A549 (cell line): ENCODE results near the gene IDH3G. TPM values are rescaled to one million over a fixed set of nuclear protein-coding genes. Genes with fewer than 3 reads are reported as not detected.
A peak's percentile ranks its signal among the peaks of the same experiment; 100 is the strongest.

Source experiments
- ATAC-seq, 2 experiments: fragments of 200-7000 bp in 1 of 2; fragments of >200 bp in 1 of 2; cut with Nextera tagmentation in 1 of 2; cut with Tn5 transposase in 1 of 2; 3 replicates each; pipeline versions ENCODE4 v1.8.0 to v1.9.1; 2018 to 2020; ENCODE audit warnings: mild to moderate bottlenecking in 1 of 2, moderate library complexity in 1 of 2
- CTCF ChIA-PET: fragments of 300-600 bp; sonication (Branson Sonifier 250); formaldehyde crosslinking; extraction: SDS; loops from one replicate; lab custom pipeline; 2021; ENCODE audit warnings: antibody characterized with exemption, inconsistent platforms; lab: Yijun Ruan, JAX
- POLR2A ChIA-PET: fragments of 350-600 bp; formaldehyde crosslinking; extraction: SDS; loops from one replicate; lab custom pipeline; 2021; ENCODE audit warnings: antibody characterized with exemption, inconsistent platforms; lab: Yijun Ruan, JAX
- DNase-seq, 2 experiments: peaks; one replicate each; pipeline versions ENCODE4 v3.0.0 to v3.0.0-alpha.2; 2011 to 2016; ENCODE audit warnings: low read depth in 1 of 2, low spot score in 1 of 2
- FAIRE-seq: peaks from 2 replicates; lab custom pipeline; 2011; peaks lifted over from hg19 to GRCh38; lab: Jason Lieb, UNC
- H3K27ac ChIP-seq, 2 experiments: fragments of >200 bp; sonication (Bioruptor Twin); formaldehyde crosslinking; 3 replicates each; pipeline ENCODE4 v1.5.1; 2016 to 2017
- H3K4me1 ChIP-seq: fragments of >200 bp; sonication (Bioruptor Twin); formaldehyde crosslinking; 3 replicates; pipeline ENCODE4 v1.6.1; 2016
- H3K4me2 ChIP-seq: fragments of >200 bp; sonication (Bioruptor Twin); formaldehyde crosslinking; 3 replicates; pipeline ENCODE4 v1.6.1; 2016
- H3K4me3 ChIP-seq: fragments of >200 bp; sonication (Bioruptor Twin); formaldehyde crosslinking; 3 replicates; pipeline ENCODE4 v1.5.1; 2016
- H3K9me3 ChIP-seq: fragments of >200 bp; sonication (Bioruptor Twin); formaldehyde crosslinking; 3 replicates; pipeline ENCODE4 v1.6.1; 2016
- ATOH8 ChIP-seq: fragments of 250-450 bp; sonication (Bioruptor Pico); IDR thresholded peaks from 2 replicates; pipeline ENCODE4 v1.5.0; 2020; ENCODE audit warnings: low read depth, mild to moderate bottlenecking, moderate library complexity
- BHLHE40 ChIP-seq: IDR thresholded peaks from 2 replicates; pipeline ENCODE4 v1.6.1; 2012; ENCODE audit warnings: low read depth, low read length, inconsistent platforms
- CBX8 ChIP-seq: fragments of 200-600 bp; sonication (generic); IDR thresholded peaks from 2 replicates; pipeline ENCODE4 v1.6.1; 2016
- CHD4 ChIP-seq: fragments of 200-600 bp; sonication (generic); IDR thresholded peaks from 2 replicates; pipeline ENCODE4 v1.6.1; 2016; ENCODE audit warnings: antibody characterized with exemption, mild to moderate bottlenecking, borderline replicate concordance
- EHMT2 ChIP-seq: fragments of 200-600 bp; sonication (generic); IDR thresholded peaks from 2 replicates; pipeline ENCODE4 v1.6.1; 2016; ENCODE audit warnings: antibody characterized with exemption, low read depth, mild to moderate bottlenecking, moderate library complexity
- ELK1 ChIP-seq: fragments of 150-350 bp; IDR thresholded peaks from 2 replicates; pipeline ENCODE4 v1.6.1; 2014; ENCODE audit warnings: low read depth, mild to moderate bottlenecking, low read length
- ESRRA ChIP-seq: fragments of 150-350 bp; IDR thresholded peaks from 2 replicates; pipeline ENCODE4 v1.6.1; 2014; ENCODE audit warnings: mild to moderate bottlenecking, low read length, borderline replicate concordance
- FOSL2 ChIP-seq, 2 experiments: fragments of 450-650 bp in 1 of 2; fragments of >200 bp in 1 of 2; sonication (Bioruptor Twin) in 1 of 2; formaldehyde crosslinking; IDR thresholded peaks; 2 replicates each; pipeline versions ENCODE4 v1.5.0 to v1.6.1; 2016 to 2020; ENCODE audit warnings: mild to moderate bottlenecking in 1 of 2, moderate library complexity in 1 of 2
- HDAC2 ChIP-seq: fragments of 200-600 bp; sonication (generic); IDR thresholded peaks from 2 replicates; pipeline ENCODE4 v1.6.1; 2016
- HEYL ChIP-seq: fragments of 250-450 bp; sonication (Bioruptor Pico); IDR thresholded peaks from 2 replicates; pipeline ENCODE4 v1.8.0; 2021; ENCODE audit warnings: mild to moderate bottlenecking, moderate library complexity
- HOXB13 ChIP-seq: fragments of 250-450 bp; sonication (Bioruptor Pico); IDR thresholded peaks from 2 replicates; pipeline ENCODE4 v1.5.0; 2020; ENCODE audit warnings: low read depth, mild to moderate bottlenecking, moderate library complexity
- KDM1A ChIP-seq: fragments of 200-600 bp; sonication (generic); IDR thresholded peaks from 2 replicates; pipeline ENCODE4 v1.6.1; 2016; ENCODE audit warnings: low read depth, mild to moderate bottlenecking
- MAZ ChIP-seq: fragments of 150-350 bp; IDR thresholded peaks from 2 replicates; pipeline ENCODE4 v1.6.1; 2014; ENCODE audit warnings: antibody characterized with exemption, low read depth, low read length, borderline replicate concordance
- NPAS2 ChIP-seq: fragments of 250-450 bp; sonication (Bioruptor Pico); IDR thresholded peaks from 2 replicates; pipeline ENCODE4 v1.8.0; 2022; ENCODE audit warnings: mild to moderate bottlenecking, moderate library complexity, borderline replicate concordance
- NR3C1 ChIP-seq: fragments of >200 bp; sonication (Bioruptor Twin); formaldehyde crosslinking; IDR thresholded peaks from 3 replicates; pipeline ENCODE4 v1.6.1; 2017
- POLR2A ChIP-seq: IDR thresholded peaks from 2 replicates; pipeline ENCODE4 v1.6.1; 2012; ENCODE audit warnings: mild to moderate bottlenecking, low read length
- RAD21 ChIP-seq, 2 experiments: fragments of >200 bp in 1 of 2; sonication (Bioruptor Twin) in 1 of 2; formaldehyde crosslinking in 1 of 2; IDR thresholded peaks in 1 of 2; conservative IDR thresholded peaks in 1 of 2; 2 replicates in 1 of 2; 3 replicates in 1 of 2; pipeline ENCODE4 v1.6.1; 2012 to 2018; ENCODE audit warnings: inconsistent platforms in 1 of 2
- RCOR1 ChIP-seq: fragments of 150-350 bp; IDR thresholded peaks from 2 replicates; pipeline ENCODE4 v1.6.1; 2014; ENCODE audit warnings: antibody characterized with exemption, low read length, low read depth
- SREBF2 ChIP-seq: fragments of 450-650 bp; IDR thresholded peaks from 2 replicates; pipeline ENCODE4 v1.6.1; 2014; ENCODE audit warnings: mild to moderate bottlenecking, moderate library complexity
- TFCP2L1 ChIP-seq: fragments of 250-450 bp; sonication (Bioruptor Pico); IDR thresholded peaks from 2 replicates; pipeline ENCODE4 v1.5.0; 2021; ENCODE audit warnings: mild to moderate bottlenecking
- TP53 ChIP-seq: fragments of 250-450 bp; sonication (Bioruptor Pico); IDR thresholded peaks from 2 replicates; pipeline ENCODE4 v1.5.0; 2021; ENCODE audit warnings: mild to moderate bottlenecking, moderate library complexity
- ZFP36 ChIP-seq: fragments of 450-650 bp; IDR thresholded peaks from 2 replicates; pipeline ENCODE4 v1.6.1; 2014; ENCODE audit warnings: borderline replicate concordance; ENCODE audit not compliant: partially characterized antibody
- ZNF302 ChIP-seq: fragments of 250-450 bp; sonication (Bioruptor Pico); IDR thresholded peaks from 2 replicates; pipeline ENCODE4 v1.9.0; 2021; ENCODE audit warnings: inconsistent platforms, mild to moderate bottlenecking, moderate library complexity
- ZSCAN20 ChIP-seq: fragments of 250-450 bp; sonication (Bioruptor Pico); IDR thresholded peaks from 2 replicates; pipeline ENCODE4 v1.8.0; 2022; ENCODE audit warnings: mild to moderate bottlenecking, moderate library complexity
- WGBS: methylation state at CpG from one replicate; pipeline ENCODE4 v1.1.6; 2017; ENCODE audit errors: missing lambda C conversion rate; 5-methylcytosine and 5-hydroxymethylcytosine counted together
- polyA plus RNA-seq, 4 experiments: library from polyadenylated mRNA; depleted of rRNA in 3 of 4; stranded (reverse); fragments of >200 nt; fragmentation: RNase III in 1 of 4; extraction: RNeasy Plus Mini Kit Qiagen cat#74134 plus additional on column Dnase treatment in 1 of 4; gene quantifications; 2 replicates in 3 of 4; 3 replicates in 1 of 4; pipeline ENCODE4 v1.2.3, GENCODE V29; 2011 to 2017
- TF ChIP-seq, protein P1 (sequence below): IDR thresholded peaks from 2 replicates; pipeline ENCODE4 v1.6.1; 2012; ENCODE audit warnings: low read depth, borderline replicate concordance
- TF ChIP-seq, protein P2 (sequence below): fragments of >200 bp; sonication (Bioruptor Twin); formaldehyde crosslinking; IDR thresholded peaks from 3 replicates; pipeline ENCODE4 v1.5.1; 2016

IDH3G gene
- polyA plus RNA-seq, 2 of the 4 experiments (the other 2 are of a cell fraction) = 45.6 to 58.5 TPM

- TF ChIP-seq KDM1A (no peak), ESRRA (no peak)
Observed at GRCh38 chrX:153802513-153803045, 8.4 kb upstream of the IDH3G start (continued).

- no peak overlapping the region for H3K27ac ChIP-seq
- CTCF ChIA-PET = no interaction called here
Observed at GRCh38 chrX:153801669-153802068, 7.5 kb upstream of the IDH3G start.

GRCh38 chrX:153800746-153801145 lies 6.6 kb upstream of the IDH3G start:
- peaks cover 6% of the 10 kb centered on the region; the same call in 1 of the 3 replicates for H3K4me1 ChIP-seq
- ChIA-PET POLR2A (no interaction called here), CTCF (no interaction called here)
- no peak overlapping the region for H3K4me3 ChIP-seq
- H3K9me3 ChIP-seq = no peaks in the 10 kb centered on the region
- no peak overlapping the region for H3K4me2 ChIP-seq
- H3K27ac ChIP-seq = no peak overlapping the region
- TF ChIP-seq TFCP2L1 (CRISPR knock-in tag) = no peak
- no peak for TF ChIP-seq SREBF2
- TF ChIP-seq EHMT2 = no peak
- no peak for TF ChIP-seq ELK1
- TF ChIP-seq HOXB13 (CRISPR knock-in tag) = no peak
- TF ChIP-seq MAZ = no peak
- no peak for TF ChIP-seq HEYL (CRISPR knock-in tag)
- no peak for TF ChIP-seq RCOR1
- no peak for TF ChIP-seq HDAC2
- TF ChIP-seq, protein P1, sequence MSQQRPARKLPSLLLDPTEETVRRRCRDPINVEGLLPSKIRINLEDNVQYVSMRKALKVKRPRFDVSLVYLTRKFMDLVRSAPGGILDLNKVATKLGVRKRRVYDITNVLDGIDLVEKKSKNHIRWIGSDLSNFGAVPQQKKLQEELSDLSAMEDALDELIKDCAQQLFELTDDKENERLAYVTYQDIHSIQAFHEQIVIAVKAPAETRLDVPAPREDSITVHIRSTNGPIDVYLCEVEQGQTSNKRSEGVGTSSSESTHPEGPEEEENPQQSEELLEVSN = no peak
- TF ChIP-seq ATOH8 = no peak
- TF ChIP-seq TP53 (CRISPR knock-in tag) = no peak
- no peak for TF ChIP-seq POLR2A
- no peak for TF ChIP-seq BHLHE40
- FAIRE-seq (no peak), ATAC-seq (peak; percentile 9 to 39; a peak in 3 of 6 replicates), DNase-seq (no peak)
- WGBS = 84% methylated on average over 7 of the region's 7 CpGs

More at GRCh38 chrX:153801669-153802068, 7.5 kb upstream of the IDH3G start:
- 72% methylated on average over 4 of the region's 8 CpGs for WGBS
- Histone ChIP-seq H3K9me3 (no peaks in the 10 kb centered on the region), H3K4me3 (no peak overlapping the region), H3K4me2 (no peak overlapping the region), H3K4me1 (no peaks in the 10 kb centered on the region)
- DNase-seq = no peak
- no peak for FAIRE-seq
- peak; percentile 22 to 36; a peak in 4 of 6 replicates for ATAC-seq
- POLR2A ChIA-PET = no interaction called here
- TF ChIP-seq ZNF302 (CRISPR knock-in tag) (no peak), ZFP36 (no peak), HOXB13 (CRISPR knock-in tag) (no peak), ZSCAN20 (CRISPR knock-in tag) (no peak), MAZ (no peak), CHD4 (no peak), RCOR1 (no peak), NPAS2 (CRISPR knock-in tag) (no peak), FOSL2 (IDR thresholded peaks at IDR 0.05) (no peak), FOSL2 (CRISPR knock-in tag; IDR thresholded peaks at IDR 0.05) (no peak), NR3C1 (no peak), ELK1 (no peak), RAD21 (conservative IDR thresholded peaks at IDR 0.05 in 1 of 2, IDR thresholded peaks at IDR 0.05 in 1 of 2) (no peak), CBX8 (no peak), POLR2A (no peak), SREBF2 (no peak)
- TF ChIP-seq, protein P2, sequence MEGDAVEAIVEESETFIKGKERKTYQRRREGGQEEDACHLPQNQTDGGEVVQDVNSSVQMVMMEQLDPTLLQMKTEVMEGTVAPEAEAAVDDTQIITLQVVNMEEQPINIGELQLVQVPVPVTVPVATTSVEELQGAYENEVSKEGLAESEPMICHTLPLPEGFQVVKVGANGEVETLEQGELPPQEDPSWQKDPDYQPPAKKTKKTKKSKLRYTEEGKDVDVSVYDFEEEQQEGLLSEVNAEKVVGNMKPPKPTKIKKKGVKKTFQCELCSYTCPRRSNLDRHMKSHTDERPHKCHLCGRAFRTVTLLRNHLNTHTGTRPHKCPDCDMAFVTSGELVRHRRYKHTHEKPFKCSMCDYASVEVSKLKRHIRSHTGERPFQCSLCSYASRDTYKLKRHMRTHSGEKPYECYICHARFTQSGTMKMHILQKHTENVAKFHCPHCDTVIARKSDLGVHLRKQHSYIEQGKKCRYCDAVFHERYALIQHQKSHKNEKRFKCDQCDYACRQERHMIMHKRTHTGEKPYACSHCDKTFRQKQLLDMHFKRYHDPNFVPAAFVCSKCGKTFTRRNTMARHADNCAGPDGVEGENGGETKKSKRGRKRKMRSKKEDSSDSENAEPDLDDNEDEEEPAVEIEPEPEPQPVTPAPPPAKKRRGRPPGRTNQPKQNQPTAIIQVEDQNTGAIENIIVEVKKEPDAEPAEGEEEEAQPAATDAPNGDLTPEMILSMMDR = no peak
